ENCODE measurements around the gene TMED6.
"Not testable (repeated sequence)": the region's sequence is repeated elsewhere in the genome, so short reads cannot be mapped to it uniquely, and the experiment has no call there.

TMED6 gene

GRCh38 chr16:69301861-69302260 lies 49.7 kb downstream of the TMED6 start:
- no peak for DNase-seq (ENCODE audit: low spot score)

GRCh38 chr16:69301187-69301586 lies 50.4 kb downstream of the TMED6 start:
- no peak for DNase-seq (ENCODE audit: low spot score)

DNA sequence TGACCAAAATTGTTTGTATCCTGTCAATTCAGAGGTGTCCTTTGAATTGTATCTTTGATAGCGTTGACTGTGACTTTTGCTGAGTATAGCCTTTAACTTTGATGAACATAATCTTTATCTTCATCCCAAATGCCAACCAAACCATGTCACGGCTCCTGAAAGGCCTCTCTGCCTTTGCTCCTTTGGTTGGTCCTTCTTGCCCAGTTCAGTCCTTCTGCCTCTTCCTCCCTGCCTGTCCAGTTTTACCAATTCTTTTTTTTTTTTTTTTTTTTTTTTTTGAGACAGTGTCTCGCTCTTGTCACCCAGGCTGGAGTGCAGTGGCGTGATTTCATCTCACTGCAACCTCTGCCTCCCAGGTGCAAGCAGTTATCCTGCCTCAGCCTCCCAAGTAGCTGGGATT lies 53.3 kb downstream of the TMED6 start:
- no peak for DNase-seq (ENCODE audit: low spot score)

DNA sequence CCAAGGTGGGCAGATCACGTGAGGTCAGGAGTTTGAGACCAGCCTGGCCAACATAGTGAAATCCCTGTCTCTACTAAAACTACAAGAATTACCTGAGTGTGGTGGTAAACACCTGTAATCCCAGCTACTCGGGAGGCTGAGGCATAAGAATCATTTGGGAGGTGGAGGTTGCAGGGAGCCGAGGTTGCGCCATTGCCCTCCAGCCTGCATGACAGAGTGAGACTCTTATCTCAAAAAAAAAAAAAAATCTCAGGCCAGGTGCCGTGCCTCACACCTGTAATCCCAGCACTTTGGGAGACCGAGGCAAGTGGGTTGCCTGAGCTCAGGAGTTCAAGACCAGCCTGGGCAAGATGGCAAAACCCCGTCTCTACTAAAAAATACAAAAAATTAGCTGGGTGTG lies 54.8 kb downstream of the TMED6 start:
- not testable (repeated sequence) for DNase-seq (ENCODE audit: low spot score)

DNA sequence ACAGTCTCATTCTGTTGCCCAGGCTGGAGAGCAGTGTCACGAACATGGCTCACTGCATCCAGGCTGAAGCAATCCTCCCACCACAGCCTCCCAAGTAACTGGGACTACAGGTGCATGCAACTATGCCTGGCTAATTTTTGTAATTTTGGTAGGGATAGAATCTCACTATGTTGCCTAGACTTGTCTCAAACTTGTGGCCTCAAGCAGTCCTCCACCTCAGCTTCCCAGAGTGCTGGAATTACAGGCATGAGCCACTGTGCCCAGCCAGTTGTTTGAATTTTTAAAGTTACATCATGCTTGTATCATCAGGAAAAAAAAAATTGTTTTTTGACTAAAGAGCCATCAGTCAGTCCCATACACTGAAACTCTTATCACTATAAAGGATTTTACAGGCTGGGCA lies 57.5 kb downstream of the TMED6 start:
- no peak for DNase-seq (ENCODE audit: low spot score)

GRCh38 chr16:69293401-69293800 lies 58.2 kb downstream of the TMED6 start:
- no peak for DNase-seq (ENCODE audit: low spot score)
